Measurements from ENCODE around the gene FKBP4.

DNA sequence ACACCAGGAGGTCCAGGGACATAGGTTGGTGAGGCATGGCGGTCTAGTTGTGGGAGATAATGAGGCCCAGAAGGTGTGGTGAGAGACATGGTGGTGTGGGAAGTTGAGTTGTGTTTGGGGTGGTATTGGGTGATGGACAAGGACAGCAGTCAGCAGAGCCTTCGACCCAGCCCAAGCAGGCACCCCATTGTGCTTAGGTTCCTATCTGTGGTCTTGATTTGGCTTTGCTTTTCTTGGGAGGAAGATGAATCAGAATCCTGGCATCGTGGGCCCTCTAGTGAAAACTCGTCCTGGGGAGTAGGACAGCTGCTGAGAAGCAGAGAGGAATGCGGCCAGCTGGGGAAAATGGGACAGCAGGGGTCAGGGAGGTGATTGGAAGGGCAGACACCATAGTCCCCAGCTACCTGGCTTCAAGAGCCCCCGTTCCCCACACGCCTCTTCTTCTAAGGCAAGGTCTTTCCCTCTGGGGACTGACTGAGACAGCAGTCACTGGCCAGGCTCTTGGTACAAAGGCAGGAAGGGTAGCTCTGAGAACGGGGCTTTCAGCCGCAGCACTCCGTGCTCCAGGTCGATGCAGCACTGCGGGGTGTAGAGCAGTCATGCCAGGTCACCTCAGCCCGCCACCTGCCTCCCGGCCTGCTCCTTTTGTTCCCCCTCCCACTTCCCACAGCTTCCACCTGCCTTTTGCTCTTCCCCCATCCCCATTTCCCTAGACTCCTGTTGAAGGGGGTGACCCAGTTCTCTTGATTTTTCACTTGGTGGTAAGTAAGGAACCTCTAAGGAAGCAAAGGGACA lies 32.1 kb downstream of the FKBP4 start:
- TF ChIP-seq RAD21 (IDR thresholded peaks at IDR 0.05) (no peak), TAF1 (conservative IDR thresholded peaks at IDR 0.05) (no peak), REST (IDR thresholded peaks at IDR 0.05) (no peak)
- TF ChIP-seq, protein P1, sequence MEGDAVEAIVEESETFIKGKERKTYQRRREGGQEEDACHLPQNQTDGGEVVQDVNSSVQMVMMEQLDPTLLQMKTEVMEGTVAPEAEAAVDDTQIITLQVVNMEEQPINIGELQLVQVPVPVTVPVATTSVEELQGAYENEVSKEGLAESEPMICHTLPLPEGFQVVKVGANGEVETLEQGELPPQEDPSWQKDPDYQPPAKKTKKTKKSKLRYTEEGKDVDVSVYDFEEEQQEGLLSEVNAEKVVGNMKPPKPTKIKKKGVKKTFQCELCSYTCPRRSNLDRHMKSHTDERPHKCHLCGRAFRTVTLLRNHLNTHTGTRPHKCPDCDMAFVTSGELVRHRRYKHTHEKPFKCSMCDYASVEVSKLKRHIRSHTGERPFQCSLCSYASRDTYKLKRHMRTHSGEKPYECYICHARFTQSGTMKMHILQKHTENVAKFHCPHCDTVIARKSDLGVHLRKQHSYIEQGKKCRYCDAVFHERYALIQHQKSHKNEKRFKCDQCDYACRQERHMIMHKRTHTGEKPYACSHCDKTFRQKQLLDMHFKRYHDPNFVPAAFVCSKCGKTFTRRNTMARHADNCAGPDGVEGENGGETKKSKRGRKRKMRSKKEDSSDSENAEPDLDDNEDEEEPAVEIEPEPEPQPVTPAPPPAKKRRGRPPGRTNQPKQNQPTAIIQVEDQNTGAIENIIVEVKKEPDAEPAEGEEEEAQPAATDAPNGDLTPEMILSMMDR (IDR thresholded peaks at IDR 0.05; ENCODE audit: low read depth, low read length, missing input control) = no peak
